Measurements from ENCODE around the gene ZNF664.

DNA sequence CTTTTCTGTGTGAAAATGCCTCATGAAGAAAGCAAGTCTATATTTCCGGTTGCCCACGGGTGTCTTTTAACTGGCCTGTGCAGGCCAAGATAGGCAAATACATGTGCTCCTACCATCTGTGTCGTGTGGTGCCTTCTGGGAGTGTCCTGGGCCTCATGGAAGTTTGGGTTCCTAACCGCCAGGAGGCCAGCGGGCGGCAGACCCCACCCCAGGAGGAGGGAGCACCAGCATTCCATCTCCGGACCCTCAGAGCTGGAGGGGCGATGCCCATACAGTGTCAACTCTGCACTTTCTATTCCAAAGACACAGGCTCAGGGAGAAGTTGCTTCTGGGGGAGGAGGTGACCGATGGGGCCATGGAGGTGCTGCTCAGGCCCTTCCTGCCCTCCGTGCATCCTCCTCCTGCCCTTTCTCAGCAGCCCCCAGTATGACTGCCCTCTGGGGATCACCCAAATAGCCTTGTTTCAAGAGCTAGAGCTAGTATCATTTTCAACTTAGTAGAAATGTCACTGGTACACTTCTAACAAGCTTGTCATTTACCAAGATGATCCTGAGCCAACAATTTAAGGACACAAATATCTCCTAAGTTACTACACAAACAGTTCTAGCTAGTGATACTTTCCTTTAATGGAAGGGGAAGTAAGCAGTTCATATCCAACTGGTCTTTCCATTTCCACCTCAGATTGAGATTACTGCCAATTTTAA is 18.2 kb upstream of the ZNF664 start:
- TF ChIP-seq, protein P1, sequence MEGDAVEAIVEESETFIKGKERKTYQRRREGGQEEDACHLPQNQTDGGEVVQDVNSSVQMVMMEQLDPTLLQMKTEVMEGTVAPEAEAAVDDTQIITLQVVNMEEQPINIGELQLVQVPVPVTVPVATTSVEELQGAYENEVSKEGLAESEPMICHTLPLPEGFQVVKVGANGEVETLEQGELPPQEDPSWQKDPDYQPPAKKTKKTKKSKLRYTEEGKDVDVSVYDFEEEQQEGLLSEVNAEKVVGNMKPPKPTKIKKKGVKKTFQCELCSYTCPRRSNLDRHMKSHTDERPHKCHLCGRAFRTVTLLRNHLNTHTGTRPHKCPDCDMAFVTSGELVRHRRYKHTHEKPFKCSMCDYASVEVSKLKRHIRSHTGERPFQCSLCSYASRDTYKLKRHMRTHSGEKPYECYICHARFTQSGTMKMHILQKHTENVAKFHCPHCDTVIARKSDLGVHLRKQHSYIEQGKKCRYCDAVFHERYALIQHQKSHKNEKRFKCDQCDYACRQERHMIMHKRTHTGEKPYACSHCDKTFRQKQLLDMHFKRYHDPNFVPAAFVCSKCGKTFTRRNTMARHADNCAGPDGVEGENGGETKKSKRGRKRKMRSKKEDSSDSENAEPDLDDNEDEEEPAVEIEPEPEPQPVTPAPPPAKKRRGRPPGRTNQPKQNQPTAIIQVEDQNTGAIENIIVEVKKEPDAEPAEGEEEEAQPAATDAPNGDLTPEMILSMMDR (IDR thresholded peaks at IDR 0.05) = no peak
- no peak for TF ChIP-seq ZFX (IDR thresholded peaks at IDR 0.05; ENCODE audit: borderline replicate concordance)

Measured in 22Rv1 (cell line).